ENCODE measurements around the gene TIGAR.

TIGAR gene

DNA sequence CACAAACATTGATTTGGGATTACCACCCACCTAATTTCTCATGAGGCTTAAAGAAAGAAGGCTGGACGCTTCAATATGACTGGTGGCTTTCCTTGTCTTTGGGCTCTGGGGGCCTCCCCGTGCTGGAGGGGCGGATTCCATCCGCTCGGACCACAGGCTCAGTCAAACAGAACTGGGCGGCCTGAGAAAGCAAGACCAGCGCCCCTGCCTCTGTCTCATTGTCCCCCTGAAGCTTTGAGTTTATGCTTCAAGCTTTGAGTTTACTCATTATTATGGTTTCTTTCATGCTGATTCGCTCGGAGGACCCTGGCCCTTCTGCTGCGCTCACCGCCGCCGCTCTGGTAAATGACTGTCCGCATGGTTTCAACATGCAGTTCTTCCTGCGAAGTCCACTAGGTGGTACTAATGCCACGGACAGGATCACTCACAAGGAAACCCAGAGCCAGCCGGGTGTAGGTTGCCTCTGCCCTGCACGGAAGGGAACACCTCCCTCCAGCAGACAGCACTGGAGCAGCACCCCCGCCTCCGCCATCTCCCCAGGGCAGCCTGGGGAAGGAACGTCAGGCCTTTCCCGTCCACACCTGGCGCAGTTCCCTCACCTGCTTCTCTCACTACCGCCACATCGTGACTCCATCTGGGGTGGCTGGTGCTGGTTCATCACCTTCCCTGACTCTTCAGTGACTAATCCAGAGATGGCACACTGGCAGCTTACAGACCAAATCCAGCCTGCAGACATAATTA is 13.2 kb upstream of the TIGAR start:
- DNase-seq, result peak; percentile 59

DNA sequence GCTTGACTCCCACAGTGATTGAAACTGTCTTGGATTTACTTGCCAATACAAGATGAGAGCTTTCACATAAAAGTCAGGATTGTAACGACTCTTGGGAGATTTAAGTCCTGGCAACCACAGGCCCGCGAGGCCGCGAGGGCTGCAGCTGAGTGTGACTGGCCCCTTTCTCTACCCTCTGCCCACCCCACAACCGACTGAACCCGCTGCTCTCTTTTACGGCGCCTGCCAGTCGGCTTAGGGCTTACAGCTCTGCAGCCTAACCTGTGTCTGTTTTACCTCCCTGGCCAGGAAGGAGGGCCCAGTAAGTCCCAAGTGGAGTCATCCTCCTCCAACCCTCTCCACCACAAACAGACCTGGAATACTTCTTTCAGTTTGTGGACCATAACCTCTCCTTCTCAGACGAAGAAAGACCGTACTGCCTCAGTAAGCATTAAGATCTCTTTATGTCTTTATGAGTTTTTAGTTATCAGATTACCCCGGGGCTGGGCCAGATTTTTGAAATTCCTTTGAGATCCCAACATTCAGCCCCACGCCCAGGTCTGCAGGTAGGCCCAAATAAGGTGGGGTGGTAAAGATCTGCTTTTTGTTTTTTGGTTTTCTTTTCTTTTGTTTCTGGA is 12.6 kb upstream of the TIGAR start:
- DNase-seq, result no peak

DNA sequence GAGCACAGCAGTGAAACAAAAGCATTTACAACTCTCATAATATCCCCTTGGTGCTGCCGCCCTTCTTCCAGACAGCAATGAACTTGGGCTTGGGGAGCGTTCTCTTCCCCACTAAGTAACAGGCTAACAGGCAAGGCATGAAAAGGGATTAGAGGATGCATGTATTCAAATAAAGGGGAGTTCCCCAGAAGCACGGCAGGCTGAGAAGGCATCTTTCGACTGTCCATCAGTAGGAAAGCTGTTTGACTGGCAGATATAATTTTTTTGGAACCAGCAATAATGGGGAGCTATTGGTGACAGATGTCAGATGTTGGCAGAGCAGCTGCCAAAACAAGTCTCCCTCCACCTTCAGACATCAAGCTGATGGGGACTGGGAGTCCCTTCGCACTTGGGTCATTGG is 9.2 kb upstream of the TIGAR start:
- no peak for DNase-seq

DNA sequence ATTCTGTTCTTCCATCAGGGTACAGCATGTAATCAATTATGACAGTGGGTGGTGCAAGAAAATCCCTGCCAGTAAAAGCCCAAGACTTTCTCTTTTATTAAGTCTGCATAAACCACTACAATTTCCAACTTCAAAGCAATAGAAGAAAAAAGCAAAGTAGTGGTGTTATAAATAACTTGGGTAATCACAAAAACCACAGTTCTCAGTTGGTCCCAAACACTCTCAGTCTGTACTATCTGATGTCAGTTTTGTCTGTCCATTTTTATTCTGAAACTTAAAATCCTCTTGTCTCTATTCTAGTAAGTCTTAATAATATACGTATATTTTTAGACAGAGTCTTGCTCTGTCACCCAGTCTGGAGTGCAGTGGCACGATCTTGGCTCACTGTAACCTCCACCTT is 8.8 kb upstream of the TIGAR start:
- no peak for DNase-seq

DNA sequence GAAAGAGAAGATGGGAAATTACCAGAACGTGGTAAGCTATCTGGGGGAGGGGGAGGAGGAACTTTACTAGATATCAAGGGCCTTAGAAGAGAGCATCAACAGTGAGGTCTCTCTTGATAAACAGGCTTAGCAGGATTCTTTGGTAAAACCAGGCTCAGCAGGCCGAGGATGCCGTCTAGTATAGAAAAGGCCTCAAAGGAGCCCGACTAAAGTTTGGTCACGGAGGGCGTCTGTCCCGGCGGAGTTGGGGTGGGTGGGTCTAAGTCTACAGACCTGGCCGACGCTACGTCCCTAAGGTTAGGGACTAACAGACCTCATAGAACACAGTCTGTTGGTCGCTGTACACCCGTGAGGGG is 538 bp upstream of the TIGAR start:
- peak; percentile 51 for DNase-seq

DNA sequence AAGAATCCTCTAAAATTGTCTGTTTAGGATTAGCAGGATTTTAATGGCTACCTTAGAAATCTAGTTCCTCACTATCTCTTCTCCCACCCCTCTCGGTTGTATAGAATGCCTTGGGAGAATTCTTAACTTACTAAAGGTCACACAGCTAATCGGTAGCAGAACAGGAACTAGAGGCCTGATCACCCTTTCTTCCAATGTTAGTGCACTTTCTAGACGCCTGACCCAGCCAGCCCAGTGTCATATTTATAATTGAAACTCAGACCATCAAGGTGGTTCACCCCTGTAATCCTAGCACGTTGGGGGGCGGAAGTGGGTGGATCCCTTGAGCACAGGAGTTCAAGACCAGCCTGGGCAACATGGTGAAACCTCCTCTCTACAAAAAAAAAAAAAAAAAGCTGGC is 1.7 kb downstream of the TIGAR start:
- DNase-seq, result no peak

DNA sequence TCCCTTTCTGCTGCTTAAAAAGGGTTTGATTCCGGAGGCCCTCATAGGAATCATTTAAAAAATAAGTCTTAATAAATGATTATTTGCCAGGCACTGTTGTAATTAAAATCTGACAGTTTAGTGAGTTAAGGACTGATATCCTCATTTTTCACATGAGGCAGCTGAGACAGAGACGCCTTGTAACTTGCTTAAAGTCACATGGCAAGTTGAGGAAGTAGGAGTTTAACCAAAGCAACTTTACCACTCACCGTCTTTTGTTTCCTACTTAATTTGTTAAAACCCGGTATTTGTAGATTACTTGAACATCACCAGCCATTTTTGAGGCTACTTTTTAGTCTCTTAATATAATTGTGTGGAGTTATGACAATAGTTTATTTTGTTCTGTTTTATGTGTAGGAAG is 2.4 kb downstream of the TIGAR start:
- no peak for DNase-seq

DNA sequence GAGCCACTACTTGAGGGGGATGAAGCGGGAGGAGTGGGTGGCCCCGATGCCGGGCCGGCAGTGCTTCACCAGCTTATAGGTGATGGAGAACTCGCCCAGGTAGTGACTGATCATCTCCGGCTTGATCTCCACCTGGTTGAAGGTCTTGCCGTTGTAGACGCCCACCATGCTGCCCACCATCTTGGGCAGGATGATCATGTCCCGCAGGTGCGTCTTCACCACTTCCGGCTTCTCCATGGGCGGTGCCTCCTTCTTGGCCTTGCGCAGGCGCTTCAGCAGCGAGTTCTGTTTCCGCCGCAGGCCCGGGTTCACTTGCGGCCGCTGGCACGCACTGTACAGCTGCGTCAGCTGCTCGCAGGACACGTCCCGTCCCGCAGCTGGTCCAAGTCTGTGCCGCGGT is 3.4 kb downstream of the TIGAR start:
- no peak for DNase-seq

DNA sequence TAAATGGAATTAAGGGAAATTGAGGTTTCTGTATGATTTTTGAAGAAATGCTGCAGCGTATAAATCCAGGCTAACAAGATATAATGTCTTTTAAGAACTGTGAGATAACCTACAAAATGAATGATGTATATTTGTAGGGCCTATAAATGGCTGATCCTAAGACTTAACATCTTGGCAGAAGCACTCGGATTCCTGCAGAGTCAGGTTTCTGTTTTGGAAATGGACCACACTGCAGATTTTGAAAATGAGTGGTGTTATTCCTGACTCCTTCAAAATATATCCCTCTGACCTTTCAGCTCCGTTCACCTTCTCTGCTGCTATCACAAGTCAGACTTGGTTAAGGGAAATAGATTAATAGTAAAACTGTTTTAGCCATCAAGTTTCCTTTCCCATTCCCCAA is 5.0 kb downstream of the TIGAR start:
- no peak for DNase-seq

DNA sequence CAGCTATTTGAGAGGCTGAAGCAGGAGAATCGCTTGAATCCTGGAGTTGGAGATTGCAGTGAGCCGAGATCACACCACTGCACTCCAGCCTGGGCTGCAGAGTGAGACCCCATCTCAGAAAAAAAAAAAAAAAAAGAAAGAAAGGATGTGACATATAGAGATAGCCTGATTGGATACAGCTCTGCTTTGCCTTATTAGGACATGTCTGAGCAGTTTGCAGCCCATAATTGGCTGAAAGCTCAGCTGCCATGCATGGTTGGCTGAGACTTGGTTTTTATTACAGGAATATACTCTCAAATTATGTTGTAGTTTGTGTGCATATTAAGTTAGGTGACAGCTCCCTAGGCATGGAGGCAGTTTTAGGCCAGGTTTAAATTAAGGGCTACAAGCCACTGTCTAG is 6.3 kb downstream of the TIGAR start:
- no peak for DNase-seq

DNA sequence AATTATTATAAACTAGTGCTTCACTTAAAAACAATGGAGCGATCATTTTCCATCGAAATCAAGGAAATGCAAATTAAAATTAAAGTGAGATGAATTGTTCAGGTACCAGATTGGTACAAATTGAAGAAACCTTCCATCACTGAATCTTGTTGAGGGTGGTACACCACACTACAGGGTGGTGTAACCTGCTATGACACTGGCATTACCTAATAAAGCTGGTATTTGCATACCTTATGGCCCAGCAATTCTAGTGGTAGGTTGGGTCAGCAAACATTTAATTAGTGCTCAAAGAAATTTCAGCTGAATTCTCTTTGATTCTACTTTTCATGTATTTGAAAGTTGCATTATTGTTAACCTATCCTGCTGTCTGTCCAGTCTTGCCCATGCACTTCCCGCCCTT is 9.2 kb downstream of the TIGAR start:
- no peak for DNase-seq

DNA sequence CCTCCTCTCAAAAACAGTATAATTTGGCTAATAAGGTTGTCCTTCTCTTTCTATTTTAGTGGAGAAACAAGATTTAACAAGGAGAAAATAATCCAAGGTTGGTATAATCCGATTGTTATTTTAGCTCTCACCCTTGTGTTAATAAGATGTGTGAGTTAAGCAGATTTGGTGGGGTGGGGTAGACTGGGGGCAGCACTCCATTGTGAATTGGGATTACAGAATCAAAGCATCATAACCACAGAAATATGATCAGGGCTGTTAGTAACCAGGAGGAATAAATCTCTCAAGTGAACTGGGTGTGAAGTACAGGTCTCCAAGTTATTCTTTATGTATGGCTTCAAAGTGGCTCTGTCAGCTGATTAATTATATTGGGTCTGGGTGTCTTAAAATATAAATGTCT is 10.2 kb downstream of the TIGAR start:
- DNase-seq, result no peak

DNA sequence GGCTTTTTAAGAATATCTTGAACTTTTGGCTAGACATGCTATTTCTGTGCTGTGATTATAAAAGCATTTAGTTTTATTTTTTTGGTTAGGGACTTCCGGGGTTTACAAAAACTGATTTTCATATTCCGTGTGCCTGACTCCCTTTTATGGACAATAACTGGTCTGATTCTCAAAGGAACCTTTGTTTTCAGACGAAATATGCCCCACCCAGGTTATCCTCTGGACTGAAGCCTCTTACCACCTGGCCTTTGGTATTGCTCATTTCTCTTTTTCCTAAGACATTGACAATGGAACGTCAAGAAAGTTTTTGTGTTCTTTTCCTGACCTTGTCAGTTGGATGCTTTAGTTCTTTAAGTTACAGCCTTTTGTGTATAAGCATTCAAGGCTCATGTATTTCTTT is 10.8 kb downstream of the TIGAR start:
- no peak for DNase-seq

DNA sequence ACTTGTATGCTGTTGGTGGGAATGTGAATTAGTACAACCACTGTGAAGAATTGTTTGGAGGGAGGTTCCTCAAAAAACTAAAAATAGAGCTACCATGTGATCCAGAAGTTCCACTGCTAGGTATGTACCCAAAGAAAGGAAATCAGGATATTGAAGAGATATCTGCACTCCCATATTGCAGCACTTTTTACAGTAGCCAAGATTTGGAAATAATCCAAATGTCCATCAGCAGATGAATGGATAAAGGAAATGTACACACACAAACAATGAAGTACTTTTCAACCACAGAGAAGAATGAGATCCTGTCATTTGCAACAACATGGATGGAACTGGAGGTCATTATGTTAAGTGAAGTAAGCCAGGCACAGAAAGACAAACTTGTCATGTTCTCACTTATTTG is 25.9 kb downstream of the TIGAR start:
- no peak for DNase-seq

DNA sequence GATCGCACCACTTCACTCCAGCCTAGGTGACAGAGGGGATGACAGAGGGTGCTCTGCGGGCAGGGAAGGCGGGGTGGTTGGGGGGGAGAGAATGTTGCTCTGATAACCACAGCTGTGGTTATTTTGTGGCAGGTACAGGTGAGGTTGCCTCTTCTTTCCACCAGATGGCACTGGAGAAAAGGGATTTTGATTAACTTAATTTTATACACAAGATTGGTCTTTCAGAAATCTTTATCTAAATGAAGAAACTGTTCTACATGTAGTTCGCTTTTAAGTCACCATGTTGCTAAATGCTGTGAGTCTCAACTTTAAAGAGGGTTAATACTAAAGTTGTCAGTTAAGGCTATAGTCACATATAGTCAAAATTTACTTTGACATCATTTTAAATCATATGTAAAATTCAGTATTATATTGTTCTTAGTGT is 32.8 kb downstream of the TIGAR start:
- DNase-seq, result peak; percentile 1

DNA sequence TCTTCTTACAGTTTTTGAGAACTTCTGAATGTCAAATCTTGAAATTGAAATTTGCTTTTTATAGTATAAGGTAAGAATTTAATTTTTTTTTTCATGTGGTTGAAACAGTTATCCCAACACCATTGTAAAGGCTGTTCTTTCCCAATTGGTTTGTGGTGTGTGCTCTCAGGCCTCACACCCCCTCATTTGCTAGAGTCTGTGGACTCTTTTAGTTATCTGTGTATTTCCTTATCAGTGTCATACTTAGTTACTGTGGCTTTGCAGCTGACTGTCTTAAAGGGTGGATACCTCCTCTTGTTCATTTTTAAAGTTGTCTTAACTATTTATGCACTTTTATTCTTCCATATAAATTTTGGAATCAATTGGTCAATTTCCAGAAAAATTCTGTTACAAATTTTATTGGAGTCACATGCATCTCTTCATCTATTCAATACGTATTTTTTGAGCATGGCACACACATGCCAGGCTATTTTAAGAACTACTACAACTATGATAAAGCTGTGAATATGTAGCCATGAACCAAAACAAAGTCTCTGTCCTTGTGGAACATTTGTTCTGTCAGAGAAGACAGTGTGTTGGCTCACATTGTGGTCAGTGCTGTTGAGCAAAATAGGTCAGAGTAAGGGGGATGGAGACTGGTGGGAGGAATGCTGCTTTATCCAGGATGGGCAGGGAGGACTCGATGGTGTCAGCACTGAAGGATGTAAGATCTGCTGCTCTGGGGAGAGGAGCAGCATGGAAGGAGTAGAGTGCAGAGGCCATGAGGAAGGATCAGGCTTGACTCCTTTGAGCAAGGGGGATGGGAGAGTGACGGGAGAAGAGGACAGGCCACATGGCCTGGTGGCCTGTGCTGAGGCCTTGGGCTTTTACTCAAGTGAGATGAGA is 34.4 kb downstream of the TIGAR start:
- no peak for DNase-seq

DNA sequence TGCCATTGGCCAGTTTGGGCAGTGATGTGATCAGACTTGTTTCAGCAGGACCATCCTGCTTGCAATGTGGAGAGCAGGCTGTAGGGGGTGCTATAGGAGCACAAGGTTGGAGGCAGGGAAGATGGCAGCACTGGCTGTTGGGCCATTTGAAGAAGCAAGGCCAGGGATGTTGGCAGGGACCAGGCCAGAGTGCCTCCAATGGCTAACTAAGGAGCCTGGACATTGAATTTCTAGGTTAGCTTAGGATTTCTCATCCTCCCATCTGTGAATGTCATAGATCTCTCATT is 35.0 kb downstream of the TIGAR start:
- no peak for DNase-seq

DNA sequence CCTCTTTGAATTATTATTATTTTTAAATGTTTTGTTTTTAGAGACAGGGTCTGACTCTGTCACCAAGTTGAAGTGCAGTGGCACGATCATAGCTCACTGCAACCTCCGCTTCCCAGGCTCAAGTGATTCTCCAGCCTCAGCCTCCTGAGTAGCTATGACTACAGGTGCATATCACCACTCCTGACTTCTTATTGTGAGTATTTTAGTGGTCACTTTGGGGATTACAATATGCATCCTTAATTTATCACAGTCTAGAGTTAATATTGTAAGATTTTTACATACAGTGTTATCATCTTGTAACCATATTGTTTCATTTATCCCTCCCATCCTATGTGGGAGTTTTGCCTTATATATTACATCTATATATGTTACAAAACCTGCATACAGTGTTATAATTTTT is 45.1 kb downstream of the TIGAR start:
- no peak for DNase-seq

DNA sequence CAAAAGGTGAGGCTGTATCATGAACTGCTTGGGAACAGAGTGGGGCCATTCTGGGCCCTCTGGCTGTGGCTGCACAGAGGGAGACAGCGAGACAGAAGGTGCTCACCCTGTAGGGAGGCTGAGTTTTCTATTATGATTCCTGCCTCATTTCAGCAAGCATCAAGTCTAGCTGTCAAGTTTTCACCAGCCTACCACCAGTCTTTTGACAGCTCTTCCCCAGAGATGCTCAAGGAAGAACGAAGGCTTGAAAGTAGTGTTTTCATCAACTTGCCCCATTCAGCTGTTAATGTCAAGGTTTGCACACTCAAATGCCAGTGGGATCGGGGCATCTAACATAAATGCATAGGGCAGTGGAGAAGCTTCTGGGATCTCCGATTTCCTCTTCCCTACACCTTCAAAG is 48.5 kb downstream of the TIGAR start:
- DNase-seq, result no peak

DNA sequence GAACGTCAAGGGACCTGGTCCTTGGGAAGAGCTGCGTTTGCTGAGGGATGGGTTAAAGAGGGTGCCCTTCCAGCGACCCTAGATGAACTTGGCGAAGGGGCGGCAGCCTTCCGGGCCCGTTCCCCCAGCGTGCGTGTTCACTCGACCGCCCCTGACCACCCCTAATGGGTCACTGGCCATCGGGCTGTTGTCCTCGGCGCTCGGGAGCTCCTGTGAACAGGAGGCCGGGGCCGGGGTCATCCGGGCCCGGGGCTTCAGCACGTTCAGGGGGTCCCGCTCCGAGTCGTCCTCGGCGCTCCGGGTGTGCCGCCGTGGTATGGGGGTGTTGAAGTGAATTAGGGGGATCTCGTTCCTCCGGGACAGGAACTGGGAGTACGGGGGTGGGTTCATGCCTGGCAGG is 49.3 kb downstream of the TIGAR start:
- DNase-seq, result no peak

DNA sequence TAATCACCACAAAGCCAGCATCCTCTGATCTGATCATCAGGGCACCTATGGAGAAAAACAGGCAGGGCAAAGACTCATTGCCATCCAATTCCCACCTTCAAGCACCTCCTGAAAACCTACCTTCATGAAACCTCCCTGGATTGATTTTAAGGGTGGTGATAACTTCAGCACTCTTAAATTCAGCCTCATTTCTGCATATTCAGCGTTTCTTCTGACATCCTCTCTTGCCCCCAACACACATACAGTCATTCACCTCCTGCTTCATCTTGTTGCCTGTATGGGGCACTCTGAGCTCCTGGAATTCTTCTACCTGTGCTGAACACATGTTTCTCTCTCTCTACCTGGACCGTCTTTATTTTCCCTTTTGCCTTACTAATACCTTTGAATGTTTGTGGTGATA is 51.6 kb downstream of the TIGAR start:
- no peak for DNase-seq

DNA sequence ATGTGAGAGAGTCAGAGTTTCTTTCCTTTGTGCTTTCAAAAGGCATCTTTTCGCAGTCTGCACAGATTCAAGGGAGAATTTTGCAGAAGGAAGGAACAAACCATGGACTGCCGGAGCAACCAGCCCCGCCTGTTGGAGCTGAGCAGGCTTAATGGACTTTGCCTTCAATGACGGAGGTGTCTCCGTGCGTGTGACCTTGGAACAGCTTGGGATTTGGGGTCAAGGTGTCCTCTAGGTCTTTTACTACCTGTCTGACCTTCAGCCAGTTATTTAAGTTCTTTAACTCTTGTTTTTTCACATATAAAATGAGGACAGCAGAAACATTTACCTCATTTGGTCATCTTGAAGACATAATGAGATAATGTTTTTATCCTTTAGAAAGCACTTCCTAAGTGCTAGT is 54.4 kb downstream of the TIGAR start:
- no peak for DNase-seq

DNA sequence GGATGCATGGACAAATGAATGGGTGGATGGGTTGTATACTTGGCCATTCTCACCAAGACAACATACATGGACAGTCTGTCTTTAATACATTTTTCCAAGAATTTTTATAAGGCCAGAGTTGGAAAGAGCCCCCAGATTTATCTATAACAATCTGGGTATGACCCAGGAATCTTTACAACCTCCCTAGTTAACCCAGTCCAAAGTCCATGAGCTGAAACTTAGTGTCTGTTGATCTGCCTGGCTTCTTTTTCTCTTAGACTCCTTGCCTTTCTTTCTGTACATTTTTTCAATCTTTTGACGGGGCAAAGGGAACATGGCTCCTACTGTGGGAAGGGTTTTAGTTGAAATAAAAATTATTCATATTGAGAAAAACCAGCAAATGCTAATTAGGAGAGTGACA is 57.8 kb downstream of the TIGAR start:
- no peak for DNase-seq

DNA sequence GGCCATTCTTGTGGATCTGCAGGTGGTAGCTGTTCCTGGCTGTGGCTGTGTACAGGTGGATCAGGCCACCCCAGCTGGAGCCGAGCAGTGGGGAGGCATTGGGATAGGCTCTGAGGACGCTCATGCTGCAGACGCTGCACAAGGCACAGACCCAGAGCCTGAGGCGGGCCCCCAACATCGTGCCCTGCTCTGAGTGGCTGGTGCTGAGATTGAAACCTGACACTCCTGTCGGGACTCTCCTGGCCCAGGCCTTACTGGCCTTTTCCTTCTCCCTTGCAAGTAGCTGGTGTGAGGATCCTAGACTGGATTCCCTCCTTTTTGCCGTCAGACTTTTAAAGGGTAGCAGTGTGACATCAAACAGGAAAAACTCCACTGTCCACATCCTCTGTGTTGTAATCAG is 58.4 kb downstream of the TIGAR start, which contains the start of gene FGF23:
FGF23 (minus strand) TSS at position 308 of the 400 bp plus-strand sequence; CDS start at position 178, 130 bp downstream.
- DNase-seq, result no peak

Data from NCI-H510A treated with DMSO at 0.1 percent for 48 hours (cell line).